Heart left ventricle (tissue), 13 donors: ENCODE data around the gene CBFA2T2.

Experiments used
- POLR2A ChIP-seq, 2 donors: fragments of 450-650 bp; IDR thresholded peaks; one replicate each; pipeline ENCODE4 v1.6.1; 2017; ENCODE audit warnings: antibody characterized with exemption in 2 of 2, mild to moderate bottlenecking in 2 of 2, moderate library complexity in 2 of 2
- TF ChIP-seq, protein P1 (sequence below), 12 donors: fragments of 200-600 bp; sonication (generic) in 4 of 12; IDR thresholded peaks; one replicate each; pipeline versions ENCODE4 v1.5.0 to v1.8.0; 2018 to 2022; ENCODE audit warnings: antibody characterized with exemption in 12 of 12, mild to moderate bottlenecking in 5 of 12
- donor health status: ischemic (EF 13 %, LVEDD 7.1; RV severe dilation, severe dysfunction).
- donor health status: DM: no; HTN: yes; CAD: no.
- donor health status: DM: no; HTN: no; CAD: no.
- donor health status: ischemic (EF 25% LVEDD 6.9; RV normal size, moderate dysfunction).
- donor health status: ischemic (EF 25% LVEDD 5.7; RV mildly dilated, moderate dysfunction).
- donor health status: ischemic (EF 35%, LVEDD 5.7; RV mildly dilated, moderate dysfunction).
- donor health status: nonischemic (EF 11% LVEDD 7.7; RV severe dilation, severe dysfunction).
- donor health status: DM: yes; HTN: yes; CAD: no.
- donor health status: PGD.
- donor health status: ischemic (EF 29% LVEDD 5.4; RV normal size, mild dysfunction).
- donor health status: nonischemic (EF 23%, LVEDD 6.1; RV moderate dilation, normal function).

DNA sequence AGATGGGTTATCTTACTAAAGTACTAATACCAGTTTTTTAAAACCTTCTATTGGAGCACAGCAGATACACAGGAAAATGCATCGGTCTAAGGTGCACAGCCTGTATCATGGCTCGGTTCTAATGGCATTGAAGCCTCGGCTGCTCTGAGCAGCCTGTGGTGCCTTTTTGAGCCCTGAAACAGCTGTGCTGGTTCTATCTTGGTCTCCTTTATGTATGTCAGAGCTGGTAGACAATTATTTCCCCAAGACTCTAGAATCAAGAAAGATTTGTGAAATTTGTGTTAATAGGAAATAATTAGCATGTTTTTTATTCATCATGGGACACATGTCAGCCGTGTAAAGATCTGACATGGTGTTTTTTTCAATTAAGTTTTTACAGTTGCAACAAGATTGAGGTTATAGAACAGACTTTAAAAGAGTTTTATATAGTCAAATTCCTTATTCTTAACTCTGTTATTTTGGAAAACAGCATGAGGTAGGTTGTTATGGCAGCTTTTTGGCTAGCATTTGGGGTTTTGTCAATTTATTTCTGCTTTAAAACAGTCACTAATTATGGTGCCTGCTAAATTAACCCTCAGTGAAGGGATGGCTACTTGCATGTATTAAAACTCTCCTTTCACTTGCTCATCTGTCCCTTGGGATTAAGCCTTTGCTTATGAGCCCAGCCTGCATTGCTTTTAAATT, 132.0 kb downstream of the CBFA2T2 start:
- TF ChIP-seq, protein P1, sequence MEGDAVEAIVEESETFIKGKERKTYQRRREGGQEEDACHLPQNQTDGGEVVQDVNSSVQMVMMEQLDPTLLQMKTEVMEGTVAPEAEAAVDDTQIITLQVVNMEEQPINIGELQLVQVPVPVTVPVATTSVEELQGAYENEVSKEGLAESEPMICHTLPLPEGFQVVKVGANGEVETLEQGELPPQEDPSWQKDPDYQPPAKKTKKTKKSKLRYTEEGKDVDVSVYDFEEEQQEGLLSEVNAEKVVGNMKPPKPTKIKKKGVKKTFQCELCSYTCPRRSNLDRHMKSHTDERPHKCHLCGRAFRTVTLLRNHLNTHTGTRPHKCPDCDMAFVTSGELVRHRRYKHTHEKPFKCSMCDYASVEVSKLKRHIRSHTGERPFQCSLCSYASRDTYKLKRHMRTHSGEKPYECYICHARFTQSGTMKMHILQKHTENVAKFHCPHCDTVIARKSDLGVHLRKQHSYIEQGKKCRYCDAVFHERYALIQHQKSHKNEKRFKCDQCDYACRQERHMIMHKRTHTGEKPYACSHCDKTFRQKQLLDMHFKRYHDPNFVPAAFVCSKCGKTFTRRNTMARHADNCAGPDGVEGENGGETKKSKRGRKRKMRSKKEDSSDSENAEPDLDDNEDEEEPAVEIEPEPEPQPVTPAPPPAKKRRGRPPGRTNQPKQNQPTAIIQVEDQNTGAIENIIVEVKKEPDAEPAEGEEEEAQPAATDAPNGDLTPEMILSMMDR (IDR thresholded peaks at IDR 0.05), result no peak
- no peak for TF ChIP-seq POLR2A (IDR thresholded peaks at IDR 0.05)
